PFSK-1 (cell line): Measurements from ENCODE around the gene NPHP4.

Experiments used
- FOXP2 ChIP-seq: optimal IDR thresholded peaks from 2 replicates; pipeline ENCODE3; 2011; ENCODE audit warnings: borderline replicate concordance, control low read depth, inconsistent platforms; ENCODE audit not compliant: insufficient read depth; ENCODE audit errors: extremely low read length, extremely low read depth
- POLR2AphosphoS5 ChIP-seq: IDR thresholded peaks from 2 replicates; pipeline ENCODE4 v1.6.1; 2012; ENCODE audit warnings: low read depth, mild to moderate bottlenecking, control low read depth, low read length, moderate library complexity
- REST ChIP-seq, 2 experiments: IDR thresholded peaks; 2 replicates each; pipeline versions ENCODE4 v1.6.1 to v1.8.0; 2011 to 2012; ENCODE audit warnings: low read depth in 2 of 2, low read length in 2 of 2, control low read depth in 1 of 2, inconsistent platforms in 1 of 2, mild to moderate bottlenecking in 1 of 2, moderate library complexity in 1 of 2; ENCODE audit not compliant: insufficient read depth in 1 of 2
- SIN3A ChIP-seq: IDR thresholded peaks from 2 replicates; pipeline ENCODE4 v1.6.1; 2012; ENCODE audit warnings: mild to moderate bottlenecking, low read length, moderate library complexity, borderline replicate concordance; ENCODE audit not compliant: insufficient read depth
- TAF1 ChIP-seq: IDR thresholded peaks from 2 replicates; pipeline ENCODE4 v1.6.1; 2012; ENCODE audit warnings: low read length, control low read depth, borderline replicate concordance; ENCODE audit not compliant: insufficient read depth

GRCh38 chr1:5970610-5971273, 21.5 kb downstream of the NPHP4 start:
- TF ChIP-seq POLR2AphosphoS5 (no peak), TAF1 (no peak), REST (IDR thresholded peaks at IDR 0.05; ENCODE audit: insufficient read depth in 1 of 2, low read depth in 2 of 2, low read length in 2 of 2) (no peak), SIN3A (no peak), FOXP2 (no peak)
